ENCODE data around the gene WDFY4.

The WDFY4 gene

DNA sequence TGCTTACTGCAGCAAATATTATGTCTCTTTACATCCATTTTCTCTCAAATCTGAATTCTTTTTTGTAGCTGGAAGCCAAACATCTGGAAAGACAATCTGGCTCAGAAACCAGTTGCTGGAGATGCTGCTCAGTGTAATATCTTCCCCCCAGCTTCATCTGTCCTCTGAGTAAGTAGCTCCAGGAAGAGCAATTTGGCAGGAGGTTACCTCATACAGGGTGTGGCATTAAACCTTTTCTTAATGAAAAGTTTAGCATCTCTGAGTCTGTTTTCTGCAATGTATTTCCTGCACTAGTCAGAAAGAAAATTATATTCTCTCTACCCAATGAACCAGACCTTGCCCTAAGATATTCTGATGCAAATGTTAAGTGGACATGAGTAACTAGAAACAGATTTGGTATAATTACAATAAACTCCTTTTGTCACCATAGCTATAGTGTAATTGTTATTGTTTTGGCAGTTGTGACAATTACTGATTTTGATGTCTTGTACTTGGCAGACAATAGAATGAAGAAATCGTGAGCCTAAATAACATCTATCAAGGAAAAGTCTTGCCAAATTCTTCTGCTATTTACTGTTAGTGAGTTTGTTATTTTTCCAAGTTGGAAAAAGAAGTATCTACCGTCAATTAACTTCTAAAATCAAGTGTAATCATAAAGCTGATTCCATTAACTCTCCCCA lies 123.3 kb downstream of the WDFY4 start:
- no peak for DNase-seq (ENCODE audit: extremely low spot score)
- ChIA-PET POLR2A (no interaction called here), CTCF (no interaction called here)
- TF ChIP-seq HDGF (IDR thresholded peaks at IDR 0.05; ENCODE audit: borderline replicate concordance) (no peak), CTBP1 (IDR thresholded peaks at IDR 0.05; ENCODE audit: borderline replicate concordance) (no peak), L3MBTL2 (conservative IDR thresholded peaks at IDR 0.05) (no peak), ARNT (IDR thresholded peaks at IDR 0.05) (no peak), ZNF384 (IDR thresholded peaks at IDR 0.05) (no peak), BHLHE40 (IDR thresholded peaks at IDR 0.05; ENCODE audit: borderline replicate concordance) (no peak), TARDBP (IDR thresholded peaks at IDR 0.05) (no peak), LEF1 (IDR thresholded peaks at IDR 0.05; ENCODE audit: borderline replicate concordance) (no peak), ELF4 (IDR thresholded peaks at IDR 0.05) (no peak)

DNA sequence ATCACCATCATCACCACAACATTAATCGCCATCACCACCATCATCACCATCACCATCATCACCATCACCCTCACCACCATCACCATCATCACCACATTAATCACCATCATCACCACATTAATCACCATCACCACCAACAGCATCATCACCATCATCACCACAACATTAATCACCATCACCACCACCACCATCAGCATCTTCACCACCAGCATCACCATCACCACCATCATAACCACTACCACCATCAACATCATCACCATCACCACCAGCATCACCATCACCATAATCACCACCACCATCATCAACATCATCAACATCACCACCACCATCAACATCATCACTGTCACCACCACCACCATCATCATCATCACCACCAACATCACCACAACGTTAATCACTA lies 124.6 kb downstream of the WDFY4 start:
- TF ChIP-seq SP1 (IDR thresholded peaks at IDR 0.05) = no peak
- CTCF ChIA-PET = no interaction called here
- POLR2A ChIA-PET = no interaction called here
- DNase-seq (ENCODE audit: extremely low spot score) = no peak

DNA sequence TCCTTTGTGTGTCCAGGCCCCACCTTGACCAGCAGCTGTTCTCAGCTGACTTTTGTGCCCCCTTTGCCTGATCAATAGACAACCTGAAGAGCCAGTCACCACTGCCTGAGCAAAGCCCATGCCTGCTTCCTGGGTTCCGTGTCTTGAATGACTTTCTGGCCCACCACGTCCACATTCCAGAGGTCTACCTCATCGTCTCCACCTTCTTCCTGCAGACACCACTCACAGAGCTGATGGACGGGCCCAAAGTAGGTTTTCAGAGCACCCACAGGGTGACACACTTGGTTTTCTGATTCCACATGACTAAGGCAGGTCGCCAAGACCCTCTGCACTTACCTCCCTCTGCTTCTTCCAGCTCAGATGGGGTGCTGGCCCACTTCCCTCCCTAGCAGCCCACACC lies 126.8 kb downstream of the WDFY4 start:
- POLR2A ChIA-PET = no interaction called here
- TF ChIP-seq FOXM1 (IDR thresholded peaks at IDR 0.05; ENCODE audit: borderline replicate concordance) (no peak), CTBP1 (IDR thresholded peaks at IDR 0.05; ENCODE audit: borderline replicate concordance) (no peak), SUZ12 (IDR thresholded peaks at IDR 0.05) (no peak), TARDBP (IDR thresholded peaks at IDR 0.05) (no peak), HDGF (IDR thresholded peaks at IDR 0.05; ENCODE audit: borderline replicate concordance) (no peak), ARNT (IDR thresholded peaks at IDR 0.05) (no peak), SP1 (IDR thresholded peaks at IDR 0.05) (no peak), FOXK2 (IDR thresholded peaks at IDR 0.05) (no peak)

DNA sequence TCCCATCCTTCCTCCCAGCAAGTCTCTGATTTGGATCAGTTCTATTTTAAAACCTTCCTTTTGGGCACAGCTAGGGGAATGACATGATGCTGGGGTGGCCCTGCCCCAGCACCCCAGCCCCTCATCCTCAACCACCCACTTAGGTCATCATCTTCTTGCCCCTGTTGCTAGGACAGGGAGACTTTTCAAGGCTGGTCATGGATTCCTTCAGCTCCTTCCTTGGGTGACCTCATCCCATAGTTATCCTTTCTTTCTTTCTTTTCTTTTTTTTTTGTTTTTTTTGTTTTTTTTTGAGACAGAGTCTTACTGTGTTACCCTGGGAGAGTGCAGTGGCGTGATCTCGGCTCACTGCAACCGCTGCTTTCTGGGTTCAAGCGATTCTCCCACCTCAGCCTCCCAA lies 127.2 kb downstream of the WDFY4 start:
- ChIA-PET POLR2A (no interaction called here), CTCF (no interaction called here)
- TF ChIP-seq FOXK2 (IDR thresholded peaks at IDR 0.05) (no peak), FOXA1 (IDR thresholded peaks at IDR 0.05) (no peak), TARDBP (IDR thresholded peaks at IDR 0.05) (no peak), ZNF384 (IDR thresholded peaks at IDR 0.05) (no peak), ELF4 (IDR thresholded peaks at IDR 0.05) (no peak), LEF1 (IDR thresholded peaks at IDR 0.05; ENCODE audit: borderline replicate concordance) (no peak)
- DNase-seq (ENCODE audit: extremely low spot score) = no peak

More for the DNA sequence above, 126.8 kb downstream of the WDFY4 start:
- no peak for DNase-seq (ENCODE audit: extremely low spot score)
- CTCF ChIA-PET = no interaction called here

DNA sequence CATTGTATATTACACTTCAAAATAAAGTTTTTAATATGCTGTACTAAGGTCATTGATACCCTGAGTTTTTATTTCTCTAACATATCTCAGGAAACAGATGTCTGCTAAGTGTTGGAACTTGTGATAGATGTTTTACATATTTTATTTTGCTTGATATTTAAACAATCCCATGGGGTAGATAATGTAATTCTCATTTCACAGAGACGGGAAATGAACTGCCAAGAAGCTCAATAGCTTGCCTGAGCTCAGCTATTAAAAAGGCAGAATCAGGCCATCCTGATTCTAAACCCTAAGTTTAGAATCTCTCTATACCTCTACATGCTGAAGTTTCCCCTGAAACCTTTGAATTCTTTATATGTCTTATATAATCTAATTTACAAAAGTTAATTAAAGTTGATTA lies 128.6 kb downstream of the WDFY4 start:
- DNase-seq (ENCODE audit: extremely low spot score) = no peak
- ChIA-PET POLR2A (no interaction called here), CTCF (no interaction called here)
- TF ChIP-seq ZNF384 (IDR thresholded peaks at IDR 0.05) = no peak
- no peak for TF ChIP-seq CTBP1 (IDR thresholded peaks at IDR 0.05; ENCODE audit: borderline replicate concordance)
- TF ChIP-seq FOXM1 (IDR thresholded peaks at IDR 0.05; ENCODE audit: borderline replicate concordance) = no peak
- no peak for TF ChIP-seq BHLHE40 (IDR thresholded peaks at IDR 0.05; ENCODE audit: borderline replicate concordance)
- TF ChIP-seq SP1 (IDR thresholded peaks at IDR 0.05) = no peak
- TF ChIP-seq, protein P1, sequence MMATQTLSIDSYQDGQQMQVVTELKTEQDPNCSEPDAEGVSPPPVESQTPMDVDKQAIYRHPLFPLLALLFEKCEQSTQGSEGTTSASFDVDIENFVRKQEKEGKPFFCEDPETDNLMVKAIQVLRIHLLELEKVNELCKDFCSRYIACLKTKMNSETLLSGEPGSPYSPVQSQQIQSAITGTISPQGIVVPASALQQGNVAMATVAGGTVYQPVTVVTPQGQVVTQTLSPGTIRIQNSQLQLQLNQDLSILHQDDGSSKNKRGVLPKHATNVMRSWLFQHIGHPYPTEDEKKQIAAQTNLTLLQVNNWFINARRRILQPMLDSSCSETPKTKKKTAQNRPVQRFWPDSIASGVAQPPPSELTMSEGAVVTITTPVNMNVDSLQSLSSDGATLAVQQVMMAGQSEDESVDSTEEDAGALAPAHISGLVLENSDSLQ (IDR thresholded peaks at IDR 0.05) = no peak
- TF ChIP-seq TARDBP (IDR thresholded peaks at IDR 0.05) = no peak
- TF ChIP-seq NFRKB (IDR thresholded peaks at IDR 0.05) = no peak
- no peak for TF ChIP-seq ELF4 (IDR thresholded peaks at IDR 0.05)
- TF ChIP-seq HDGF (IDR thresholded peaks at IDR 0.05; ENCODE audit: borderline replicate concordance) = no peak
- no peak for TF ChIP-seq FOXK2 (IDR thresholded peaks at IDR 0.05)

DNA sequence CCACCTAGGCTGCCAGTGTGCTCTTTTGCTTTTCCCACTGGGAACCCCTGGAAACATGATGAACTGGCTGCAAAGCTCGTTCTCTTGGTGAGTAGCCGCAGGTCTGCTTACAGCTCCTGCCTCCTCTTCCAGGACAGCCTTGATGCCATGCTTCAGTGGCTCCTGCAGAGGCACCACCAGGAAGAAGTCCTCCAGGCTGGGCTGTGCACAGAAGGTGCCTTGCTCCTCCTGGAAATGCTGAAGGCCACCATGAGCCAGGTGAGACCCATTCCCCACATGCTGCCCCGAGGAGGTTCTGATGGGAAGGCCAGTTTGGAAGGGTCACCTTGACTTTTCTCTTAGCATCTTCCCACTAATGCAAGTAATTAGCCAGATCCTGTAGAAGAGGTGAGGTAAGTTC lies 129.2 kb downstream of the WDFY4 start:
- POLR2A ChIA-PET = no interaction called here
- DNase-seq (ENCODE audit: extremely low spot score) = no peak
- CTCF ChIA-PET = no interaction called here
- TF ChIP-seq SUZ12 (IDR thresholded peaks at IDR 0.05) (no peak), HDGF (IDR thresholded peaks at IDR 0.05; ENCODE audit: borderline replicate concordance) (no peak), TARDBP (IDR thresholded peaks at IDR 0.05) (no peak), ZNF384 (IDR thresholded peaks at IDR 0.05) (no peak), FOXM1 (IDR thresholded peaks at IDR 0.05; ENCODE audit: borderline replicate concordance) (no peak), L3MBTL2 (conservative IDR thresholded peaks at IDR 0.05) (no peak), LEF1 (IDR thresholded peaks at IDR 0.05; ENCODE audit: borderline replicate concordance) (no peak), BHLHE40 (IDR thresholded peaks at IDR 0.05; ENCODE audit: borderline replicate concordance) (no peak), CTBP1 (IDR thresholded peaks at IDR 0.05; ENCODE audit: borderline replicate concordance) (no peak), SP1 (IDR thresholded peaks at IDR 0.05) (no peak), FOXK2 (IDR thresholded peaks at IDR 0.05) (no peak), ELF4 (IDR thresholded peaks at IDR 0.05) (no peak), ARNT (IDR thresholded peaks at IDR 0.05) (no peak), FOXA1 (IDR thresholded peaks at IDR 0.05) (no peak), NFRKB (IDR thresholded peaks at IDR 0.05) (no peak)
- TF ChIP-seq, protein P1 (IDR thresholded peaks at IDR 0.05) = no peak

DNA sequence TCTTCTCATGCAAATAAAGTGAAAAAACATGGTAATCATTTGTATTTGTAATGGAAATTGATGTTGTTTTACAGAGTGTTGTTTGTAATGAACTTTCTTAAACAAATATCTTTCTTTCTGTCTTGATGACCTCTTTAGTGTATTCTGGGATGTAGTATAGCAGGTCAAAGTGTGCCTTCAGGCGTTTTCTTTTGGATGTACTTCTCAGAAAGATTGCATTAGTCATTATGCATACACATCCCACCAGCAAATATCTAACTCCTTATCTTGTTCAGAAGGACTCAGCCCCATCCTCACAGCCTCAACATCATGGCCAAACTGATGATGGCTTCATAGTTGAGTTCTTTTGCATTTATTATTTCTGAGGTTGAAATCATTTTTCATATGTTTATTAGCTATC lies 130.3 kb downstream of the WDFY4 start:
- no peak for DNase-seq (ENCODE audit: extremely low spot score)
- ChIA-PET CTCF (no interaction called here), POLR2A (no interaction called here)
- no peak for TF ChIP-seq ELF4 (IDR thresholded peaks at IDR 0.05)
- TF ChIP-seq SP1 (IDR thresholded peaks at IDR 0.05) = no peak
- TF ChIP-seq L3MBTL2 (conservative IDR thresholded peaks at IDR 0.05) = no peak
- TF ChIP-seq ARNT (IDR thresholded peaks at IDR 0.05) = no peak
- TF ChIP-seq SUZ12 (IDR thresholded peaks at IDR 0.05) = no peak
- TF ChIP-seq FOXM1 (IDR thresholded peaks at IDR 0.05; ENCODE audit: borderline replicate concordance) = no peak
- TF ChIP-seq FOXK2 (IDR thresholded peaks at IDR 0.05) = no peak
- TF ChIP-seq BHLHE40 (IDR thresholded peaks at IDR 0.05; ENCODE audit: borderline replicate concordance) = no peak
- no peak for TF ChIP-seq TARDBP (IDR thresholded peaks at IDR 0.05)
- no peak for TF ChIP-seq FOXA1 (IDR thresholded peaks at IDR 0.05)
- TF ChIP-seq NFRKB (IDR thresholded peaks at IDR 0.05) = no peak
- TF ChIP-seq ZNF384 (IDR thresholded peaks at IDR 0.05) = no peak
- TF ChIP-seq CTBP1 (IDR thresholded peaks at IDR 0.05; ENCODE audit: borderline replicate concordance) = no peak
- no peak for TF ChIP-seq LEF1 (IDR thresholded peaks at IDR 0.05; ENCODE audit: borderline replicate concordance)
- TF ChIP-seq, protein P1 (IDR thresholded peaks at IDR 0.05) = no peak

Measured in HEK293T (cell line).